GM19023 (cell line): ENCODE measurements around the gene IRF3.
"Not testable (repeated sequence)": the region's sequence is repeated elsewhere in the genome, so short reads cannot be mapped to it uniquely, and the experiment has no call there.

Experiments used
- ATAC-seq: cut with Tn5 transposase; IDR thresholded peaks from one replicate; pipeline ENCODE4 v1.9.1; 2021; ENCODE audit warnings: mild to moderate bottlenecking, moderate library complexity; ENCODE audit not compliant: unreplicated experiment

Gene IRF3

DNA sequence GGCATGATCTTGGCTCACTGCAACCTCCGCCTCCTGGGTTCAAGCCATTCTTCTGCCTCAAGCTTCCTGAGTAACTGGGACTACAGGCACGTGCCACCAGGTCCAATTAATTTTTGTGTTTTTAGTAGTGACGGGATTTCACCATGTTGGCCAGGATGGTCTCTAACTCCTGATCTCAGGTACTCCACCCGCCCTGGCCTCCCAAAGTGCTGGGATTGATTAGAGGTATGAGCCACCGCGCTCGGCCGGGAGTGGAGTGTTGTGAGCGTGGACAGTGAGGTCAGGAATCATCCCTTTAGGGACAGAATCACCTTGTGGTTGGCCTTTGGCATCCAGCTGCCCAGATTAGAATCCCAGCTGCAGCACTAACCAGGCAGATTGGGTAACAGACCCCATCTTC lies 36.0 kb downstream of the IRF3 start:
- ATAC-seq = no peak

DNA sequence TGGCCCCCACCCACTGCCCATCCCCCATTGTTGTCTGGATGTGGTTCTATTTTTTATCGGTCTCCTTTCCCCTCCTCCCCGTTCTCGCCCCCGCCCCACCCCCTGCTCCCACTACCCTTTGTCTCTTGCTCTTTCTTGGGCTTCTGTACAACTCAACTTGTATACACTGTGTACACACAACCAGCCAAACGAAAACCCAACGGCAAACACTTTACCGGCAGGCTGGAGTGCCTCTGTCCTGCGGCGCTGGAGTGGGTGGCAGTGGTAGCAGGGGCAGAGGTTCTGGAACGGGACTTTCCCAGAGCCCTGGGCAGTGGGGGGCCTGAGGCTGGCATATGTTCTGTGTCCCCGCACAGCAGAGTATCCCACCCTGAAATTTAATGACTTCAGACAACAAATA lies 39.4 kb downstream of the IRF3 start:
- no peak for ATAC-seq

DNA sequence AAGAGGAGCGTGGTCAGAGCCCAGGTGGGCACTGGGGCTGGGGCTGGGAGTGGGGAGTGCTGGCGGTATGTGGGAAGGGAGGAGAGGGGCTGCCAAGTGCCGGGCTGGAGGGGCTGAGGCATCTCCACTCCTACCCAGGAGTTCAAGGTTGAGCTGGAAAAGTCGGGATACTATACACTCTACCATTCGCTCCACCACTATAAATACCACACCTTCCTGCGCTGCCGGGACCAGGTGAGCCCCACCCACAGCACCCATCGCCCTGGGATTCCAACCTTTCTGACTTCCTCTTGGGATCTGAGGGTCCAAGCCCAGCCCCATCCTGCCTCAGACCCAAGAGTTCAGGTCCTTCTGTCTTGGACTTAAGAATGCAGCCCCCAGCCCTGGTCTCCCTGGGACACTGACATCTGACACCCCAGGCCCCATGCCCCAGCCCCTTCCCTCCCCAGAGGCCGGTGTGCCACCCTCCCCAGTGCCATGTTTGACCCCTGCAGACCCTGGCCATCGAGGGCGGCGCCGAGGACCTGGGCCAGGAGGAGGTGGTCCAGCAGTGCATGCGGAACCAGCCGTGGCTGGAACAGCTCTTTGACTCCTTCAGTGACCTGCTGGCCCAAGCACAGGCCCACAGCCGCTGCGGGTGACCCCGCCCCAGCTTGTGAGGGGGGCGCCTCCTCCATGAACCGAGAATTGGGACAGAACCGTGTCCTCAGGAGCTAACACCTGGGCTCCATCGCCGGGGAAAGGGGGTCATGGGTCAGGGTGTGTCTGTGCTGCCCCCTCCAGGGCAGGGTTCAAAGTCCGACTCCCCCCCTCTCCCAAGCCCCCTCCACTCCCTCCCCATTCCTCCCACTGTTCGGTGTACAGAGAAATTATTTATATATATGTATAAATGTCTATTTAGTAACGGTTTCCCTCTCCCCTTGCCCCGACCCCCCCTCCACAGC lies 40.4 kb downstream of the IRF3 start:
- ATAC-seq = no peak

DNA sequence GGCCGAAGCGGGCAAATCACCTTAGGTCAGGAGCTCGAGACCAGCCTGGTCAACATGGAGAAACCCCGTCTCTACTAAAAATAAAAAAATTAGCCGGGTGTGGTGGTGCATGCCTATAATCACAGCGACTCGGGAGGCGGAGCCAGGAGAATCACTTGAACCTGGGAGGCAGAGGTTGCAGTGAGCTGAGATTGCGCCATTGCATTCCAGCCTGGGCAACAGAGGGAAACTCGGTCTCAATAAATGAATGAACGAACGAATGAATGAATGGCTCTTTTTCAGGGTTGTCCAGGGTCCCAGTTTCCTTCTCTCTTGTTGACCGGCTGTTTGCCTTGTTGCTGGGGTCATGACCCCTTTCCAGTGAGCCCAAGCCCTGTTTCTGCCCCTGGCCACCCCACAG lies 47.8 kb downstream of the IRF3 start:
- ATAC-seq = not testable (repeated sequence)

DNA sequence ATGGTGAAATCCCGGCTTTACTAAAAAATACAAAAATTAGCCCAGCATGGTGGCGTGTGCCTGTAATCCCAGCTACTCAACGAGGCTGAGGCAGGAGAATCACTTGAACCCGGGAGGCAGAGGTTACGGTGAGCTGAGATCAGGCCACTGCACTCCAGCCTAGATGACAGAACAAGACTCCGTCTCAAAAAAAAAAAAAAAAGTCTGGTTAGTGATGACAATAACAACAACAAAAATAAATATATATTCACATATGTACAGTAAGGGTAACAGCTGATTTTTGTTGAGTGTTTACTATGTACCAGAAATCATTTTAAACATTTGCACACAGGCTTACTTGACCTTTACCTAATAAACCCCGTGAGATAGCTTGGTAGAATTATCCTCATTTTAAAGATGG lies 48.7 kb downstream of the IRF3 start:
- no peak for ATAC-seq

DNA sequence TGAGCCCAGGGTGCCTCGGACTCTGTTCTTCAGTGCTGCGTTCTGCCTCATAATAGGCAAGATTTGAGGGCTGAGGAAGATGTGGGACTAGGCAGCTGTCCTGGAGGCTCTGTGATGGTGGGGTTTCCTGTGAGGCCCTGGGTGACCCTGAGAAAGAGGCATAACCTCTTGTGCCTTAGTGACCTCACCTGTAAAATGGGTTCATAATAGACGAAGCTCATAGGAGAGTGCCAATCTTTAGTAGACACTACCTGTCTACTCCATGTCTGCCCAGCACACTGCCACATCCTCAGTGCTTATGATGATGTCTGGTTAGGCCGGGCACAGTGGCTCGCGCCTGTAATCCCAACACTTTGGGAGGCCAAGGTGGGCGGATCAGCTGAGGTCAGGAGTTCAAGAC lies 49.1 kb downstream of the IRF3 start:
- ATAC-seq = no peak

DNA sequence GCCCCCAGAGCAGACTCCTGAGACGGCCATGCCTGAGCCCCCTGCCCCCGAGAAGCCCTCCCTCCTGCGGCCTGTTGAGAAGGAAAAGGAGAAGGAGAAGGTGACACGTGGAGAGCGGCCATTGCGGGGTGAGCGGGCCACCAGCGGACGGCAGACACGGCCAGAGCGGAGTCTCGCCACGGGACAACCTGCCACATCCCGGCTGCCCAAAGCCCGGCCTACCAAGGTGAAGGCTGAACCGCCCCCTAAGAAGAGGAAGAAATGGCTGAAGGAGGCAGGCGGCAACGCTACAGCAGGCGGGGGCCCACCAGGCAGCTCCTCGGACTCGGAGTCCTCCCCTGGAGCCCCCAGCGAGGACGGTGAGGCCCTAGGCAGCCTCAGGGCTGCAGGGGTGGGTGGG lies 49.8 kb downstream of the IRF3 start:
- ATAC-seq = no peak

DNA sequence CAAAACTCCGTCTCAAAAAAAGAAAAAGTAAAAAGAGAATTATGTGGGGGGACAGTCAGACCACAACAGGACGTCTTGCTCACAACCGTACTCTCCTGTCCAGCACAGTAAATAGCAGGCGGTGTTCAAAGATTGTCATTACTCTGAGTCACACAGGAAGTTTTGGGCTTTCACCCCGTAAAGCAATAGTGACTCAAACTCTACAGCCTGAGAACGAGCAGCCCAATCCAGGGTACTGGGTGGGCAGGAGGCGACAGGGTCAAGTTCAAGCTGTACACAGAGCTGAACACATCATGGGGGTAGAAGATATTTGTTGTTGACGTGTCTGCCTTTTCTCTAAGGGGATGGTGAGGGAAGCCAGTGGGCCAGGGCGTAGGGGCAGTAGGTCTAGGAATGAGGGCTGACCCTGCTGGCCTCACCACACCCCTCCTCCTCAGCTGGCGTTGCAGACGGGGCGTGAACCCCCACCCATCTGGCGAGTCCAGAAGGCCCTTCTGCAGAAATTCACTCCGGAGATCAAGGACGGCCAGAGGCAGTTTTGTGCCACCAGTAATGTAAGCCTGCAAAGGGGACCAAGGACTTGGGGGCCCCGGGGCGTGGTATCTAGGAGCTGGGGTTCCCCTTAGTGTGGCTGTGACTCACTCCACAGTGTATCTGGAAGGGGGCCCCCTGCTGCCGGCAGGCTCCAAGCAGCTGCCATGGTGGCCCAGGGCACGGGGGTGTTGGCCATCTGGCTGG lies 51.4 kb downstream of the IRF3 start:
- ATAC-seq = no peak

DNA sequence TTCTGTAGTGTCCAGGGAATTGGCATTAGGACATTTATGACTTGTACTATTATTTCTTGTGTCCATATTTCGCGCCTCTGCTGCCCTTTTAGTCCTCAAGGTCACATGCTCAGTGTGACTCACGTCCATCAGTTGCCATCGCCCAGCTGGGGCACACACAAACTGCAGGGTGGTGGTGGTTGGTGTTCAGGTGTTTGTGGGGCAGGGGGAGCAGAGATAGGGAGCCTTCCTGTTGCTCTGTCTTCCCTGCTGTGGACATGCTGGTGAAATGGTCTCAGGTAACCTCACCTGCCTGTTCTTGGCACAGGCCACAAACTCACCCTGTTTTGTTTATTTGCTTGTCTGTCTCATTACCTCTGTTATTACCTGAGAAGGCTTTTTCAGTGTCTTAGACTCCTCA lies 52.3 kb downstream of the IRF3 start:
- ATAC-seq = no peak
